ENCODE data around the gene MAST4. TPM values are rescaled to one million over a fixed set of nuclear protein-coding genes. Genes with fewer than 3 reads are reported as not detected.

Gene MAST4
- total RNA-seq, 2 donors from 2014 or later, result 11.0 to 11.5 TPM

DNA sequence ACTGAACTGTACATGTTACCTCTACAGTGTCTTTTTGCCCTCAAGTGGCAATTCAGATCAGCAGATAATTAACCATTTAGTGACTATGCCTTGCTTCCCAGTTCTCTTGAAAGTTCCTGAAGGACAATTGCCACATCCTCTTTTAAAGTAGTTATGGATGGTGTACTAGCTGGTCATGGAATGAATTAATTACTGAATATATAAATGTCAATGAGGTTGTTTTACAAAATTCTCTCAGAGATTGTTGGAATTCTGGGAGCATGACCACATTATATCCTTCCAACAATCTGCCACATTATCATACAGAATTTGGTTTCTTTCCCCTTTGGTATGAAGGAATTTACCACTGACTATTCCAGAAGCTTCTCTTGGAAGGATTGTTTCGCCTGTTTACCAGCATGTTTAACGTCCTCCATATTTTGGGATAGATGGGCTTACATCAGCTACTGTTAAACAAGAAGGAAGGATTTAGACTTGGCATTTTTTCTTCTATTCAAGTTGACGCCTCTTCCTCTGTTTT is 424.0 kb downstream of the MAST4 start:
- Histone ChIP-seq H3K4me1 (ENCODE audit: control insufficient read depth, insufficient read depth, low read length) (peaks cover 6% of the 10 kb centered on the region), H3K9ac (ENCODE audit: extremely low read depth, low read length, poor library complexity, severe bottlenecking) (no peak overlapping the region), H3K4me3 (ENCODE audit: low read length) (no peak overlapping the region), H3K27me3 (ENCODE audit: control insufficient read depth, insufficient read depth, low read length, poor library complexity, severe bottlenecking) (no peaks in the 10 kb centered on the region), H3K36me3 (ENCODE audit: control insufficient read depth, insufficient read depth, low read length) (no peaks in the 10 kb centered on the region), H3K27ac (ENCODE audit: low read depth, low read length) (no peak overlapping the region), H3K9me3 (ENCODE audit: control insufficient read depth, low read length) (no peaks in the 10 kb centered on the region)
- TF ChIP-seq, protein P1, sequence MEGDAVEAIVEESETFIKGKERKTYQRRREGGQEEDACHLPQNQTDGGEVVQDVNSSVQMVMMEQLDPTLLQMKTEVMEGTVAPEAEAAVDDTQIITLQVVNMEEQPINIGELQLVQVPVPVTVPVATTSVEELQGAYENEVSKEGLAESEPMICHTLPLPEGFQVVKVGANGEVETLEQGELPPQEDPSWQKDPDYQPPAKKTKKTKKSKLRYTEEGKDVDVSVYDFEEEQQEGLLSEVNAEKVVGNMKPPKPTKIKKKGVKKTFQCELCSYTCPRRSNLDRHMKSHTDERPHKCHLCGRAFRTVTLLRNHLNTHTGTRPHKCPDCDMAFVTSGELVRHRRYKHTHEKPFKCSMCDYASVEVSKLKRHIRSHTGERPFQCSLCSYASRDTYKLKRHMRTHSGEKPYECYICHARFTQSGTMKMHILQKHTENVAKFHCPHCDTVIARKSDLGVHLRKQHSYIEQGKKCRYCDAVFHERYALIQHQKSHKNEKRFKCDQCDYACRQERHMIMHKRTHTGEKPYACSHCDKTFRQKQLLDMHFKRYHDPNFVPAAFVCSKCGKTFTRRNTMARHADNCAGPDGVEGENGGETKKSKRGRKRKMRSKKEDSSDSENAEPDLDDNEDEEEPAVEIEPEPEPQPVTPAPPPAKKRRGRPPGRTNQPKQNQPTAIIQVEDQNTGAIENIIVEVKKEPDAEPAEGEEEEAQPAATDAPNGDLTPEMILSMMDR (conservative IDR thresholded peaks at IDR 0.05), result no peak
- no peaks in the 10 kb centered on the region for H3K9me3 Mint-ChIP-seq
- no peaks in the 10 kb centered on the region for H3K27me3 Mint-ChIP-seq (ENCODE audit: insufficient read depth)
- H3K4me1 Mint-ChIP-seq, result peaks cover 16% of the 10 kb centered on the region
- 91% methylated on average over 3 of the region's 3 CpGs; no CpG with 5 or more reads in 1 of the 2 experiments for WGBS, 2 experiments (ENCODE audit: insufficient coverage in 1 of 2, insufficient read length in 1 of 2)
- no peak overlapping the region for H3K4me3 Mint-ChIP-seq
- no peaks in the 10 kb centered on the region for H3K36me3 Mint-ChIP-seq (ENCODE audit: low read depth)
- no peak overlapping the region for H3K27ac Mint-ChIP-seq
- DNase-seq, result no peak

DNA sequence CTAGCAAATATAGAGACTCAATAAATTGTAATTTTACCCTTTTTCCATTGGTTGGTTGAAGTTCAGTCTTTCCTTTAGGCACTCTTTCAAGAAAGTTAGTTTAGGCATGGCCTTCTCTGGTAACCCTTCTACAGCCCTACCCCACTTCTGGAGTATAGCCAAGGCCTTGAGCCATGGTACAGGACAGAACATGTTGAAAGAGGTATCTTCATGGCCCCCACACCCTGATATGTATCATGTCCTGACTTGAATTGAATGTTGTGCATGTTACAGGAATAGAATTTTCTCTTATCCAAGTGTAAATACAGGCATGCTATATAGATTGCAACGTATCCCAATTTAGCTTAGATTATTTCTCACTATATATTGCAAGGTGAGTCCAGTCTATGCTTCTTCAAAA is 424.8 kb downstream of the MAST4 start:
- no peak overlapping the region for H3K27ac ChIP-seq (ENCODE audit: low read depth, low read length)
- H3K27ac Mint-ChIP-seq, result no peak overlapping the region

DNA sequence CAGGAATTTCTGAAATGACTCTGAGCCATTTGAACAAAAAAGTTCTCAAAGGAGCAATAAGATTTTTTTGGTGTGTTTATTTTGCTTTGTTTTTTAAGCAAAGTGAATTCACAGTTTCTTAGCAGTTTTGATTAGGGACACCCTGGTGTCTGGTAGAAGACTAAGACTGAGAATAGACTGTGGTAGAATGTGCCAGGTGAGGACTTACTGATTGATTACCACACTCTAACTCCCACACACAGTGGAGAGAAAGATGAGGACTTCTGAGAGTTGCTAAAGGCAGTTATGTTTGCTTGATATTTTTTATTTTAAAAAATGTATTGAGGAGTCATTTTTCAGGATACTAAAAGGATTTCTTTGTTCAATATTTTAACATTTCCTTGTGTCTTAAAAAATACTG is 425.3 kb downstream of the MAST4 start:
- Mint-ChIP-seq H3K27me3 (ENCODE audit: insufficient read depth) (no peaks in the 10 kb centered on the region), H3K4me3 (no peak overlapping the region), H3K36me3 (ENCODE audit: low read depth) (no peaks in the 10 kb centered on the region), H3K9me3 (no peaks in the 10 kb centered on the region), H3K4me1 (peaks cover 10% of the 10 kb centered on the region), H3K27ac (no peak overlapping the region)
- Histone ChIP-seq H3K9ac (ENCODE audit: extremely low read depth, low read length, poor library complexity, severe bottlenecking) (no peak overlapping the region), H3K4me3 (ENCODE audit: low read length) (no peak overlapping the region), H3K27me3 (ENCODE audit: control insufficient read depth, insufficient read depth, low read length, poor library complexity, severe bottlenecking) (no peaks in the 10 kb centered on the region), H3K4me1 (ENCODE audit: control insufficient read depth, insufficient read depth, low read length) (no peaks in the 10 kb centered on the region), H3K36me3 (ENCODE audit: control insufficient read depth, insufficient read depth, low read length) (no peaks in the 10 kb centered on the region), H3K9me3 (ENCODE audit: control insufficient read depth, low read length) (no peaks in the 10 kb centered on the region), H3K27ac (ENCODE audit: low read depth, low read length) (no peak overlapping the region)
- DNase-seq, result no peak
- TF ChIP-seq, protein P1 (conservative IDR thresholded peaks at IDR 0.05), result no peak

More for the DNA sequence above, 424.8 kb downstream of the MAST4 start:
- no peak for DNase-seq
- Histone ChIP-seq H3K9ac (ENCODE audit: extremely low read depth, low read length, poor library complexity, severe bottlenecking) (no peak overlapping the region), H3K9me3 (ENCODE audit: control insufficient read depth, low read length) (no peaks in the 10 kb centered on the region), H3K27me3 (ENCODE audit: control insufficient read depth, insufficient read depth, low read length, poor library complexity, severe bottlenecking) (no peaks in the 10 kb centered on the region), H3K36me3 (ENCODE audit: control insufficient read depth, insufficient read depth, low read length) (no peaks in the 10 kb centered on the region), H3K4me3 (ENCODE audit: low read length) (no peak overlapping the region), H3K4me1 (ENCODE audit: control insufficient read depth, insufficient read depth, low read length) (no peaks in the 10 kb centered on the region)
- Mint-ChIP-seq H3K9me3 (no peaks in the 10 kb centered on the region), H3K36me3 (ENCODE audit: low read depth) (no peaks in the 10 kb centered on the region), H3K27me3 (ENCODE audit: insufficient read depth) (no peaks in the 10 kb centered on the region), H3K4me1 (peaks cover 10% of the 10 kb centered on the region), H3K4me3 (no peak overlapping the region)
- WGBS, 2 experiments (ENCODE audit: insufficient coverage in 1 of 2, insufficient read length in 1 of 2), result 90% methylated on average over 1 of the region's 1 CpG; no CpG with 5 or more reads in 1 of the 2 experiments
- TF ChIP-seq, protein P1 (conservative IDR thresholded peaks at IDR 0.05), result no peak

All from endodermal cell (in vitro differentiated cells).